ENCODE measurements around the gene ZNF776.
"Not testable (repeated sequence)": the region's sequence is repeated elsewhere in the genome, so short reads cannot be mapped to it uniquely, and the experiment has no call there.

Gene ZNF776

GRCh38 chr19:57776764-57777296, 30.2 kb downstream of the ZNF776 start:
- in situ Hi-C loops (cut with HindIII; ENCODE audit: low sequenced_read_pairs) = no loop called here

DNA sequence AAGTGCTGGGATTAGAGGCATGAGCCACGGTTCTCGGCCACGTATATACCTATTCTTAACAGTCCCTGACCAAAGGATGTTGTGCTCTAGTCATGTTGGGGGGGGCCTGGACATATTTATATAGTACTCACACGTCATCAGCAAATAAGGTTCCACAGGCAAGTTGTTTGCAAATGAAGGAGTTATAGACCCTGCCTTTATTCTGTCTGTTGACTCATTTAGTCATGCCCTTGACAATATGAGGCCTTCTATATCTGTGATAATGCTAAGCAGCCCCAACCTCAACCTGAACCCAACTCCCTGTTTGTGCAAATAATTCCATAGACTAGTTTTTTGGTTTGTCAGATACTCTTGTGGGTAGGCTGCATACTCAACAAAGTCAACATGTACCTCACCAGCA, 31.7 kb downstream of the ZNF776 start:
- in situ Hi-C loops (cut with HindIII; ENCODE audit: low sequenced_read_pairs) = no loop called here

GRCh38 chr19:57779220-57779845, 32.7 kb downstream of the ZNF776 start:
- in situ Hi-C loops (cut with HindIII; ENCODE audit: low sequenced_read_pairs) = no loop called here

DNA sequence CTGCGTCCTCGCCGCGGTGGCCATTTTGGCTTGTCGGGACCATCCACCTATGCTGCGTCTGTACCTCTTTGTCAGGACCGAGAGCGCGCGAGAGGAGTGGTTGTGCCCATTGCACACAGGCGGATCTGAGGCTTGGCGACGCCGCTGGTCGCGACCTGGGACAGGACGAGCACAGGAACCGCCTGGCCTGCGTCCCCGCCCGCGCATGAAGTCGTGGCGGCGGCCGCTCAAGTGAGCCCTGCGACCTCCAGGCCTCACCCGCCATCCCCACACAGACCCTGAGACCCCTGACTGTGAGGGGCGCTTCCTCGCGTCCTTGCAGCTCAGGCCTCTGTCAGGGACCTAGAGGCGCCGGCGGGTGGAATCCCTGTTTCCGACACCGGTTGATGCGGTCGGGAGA, 39.7 kb downstream of the ZNF776 start:
- in situ Hi-C loops (cut with HindIII; ENCODE audit: low sequenced_read_pairs) = no loop called here

GRCh38 chr19:57786906-57787305, 40.3 kb downstream of the ZNF776 start:
- in situ Hi-C loops (cut with HindIII; ENCODE audit: low sequenced_read_pairs) = no loop called here

GRCh38 chr19:57788114-57788692, 41.6 kb downstream of the ZNF776 start:
- in situ Hi-C loops (cut with HindIII; ENCODE audit: low sequenced_read_pairs) = no loop called here

- in situ Hi-C loops (cut with HindIII; ENCODE audit: low sequenced_read_pairs) = no loop called here
Measured at GRCh38 chr19:57789288-57789687, 42.7 kb downstream of the ZNF776 start.

- in situ Hi-C loops (cut with HindIII; ENCODE audit: low sequenced_read_pairs) = not testable (repeated sequence)
Measured at GRCh38 chr19:57796580-57796979, 50.0 kb downstream of the ZNF776 start.

- in situ Hi-C loops (cut with HindIII; ENCODE audit: low sequenced_read_pairs) = no loop called here
Measured at GRCh38 chr19:57800696-57801095, 54.1 kb downstream of the ZNF776 start.

GRCh38 chr19:57802269-57802668, 55.7 kb downstream of the ZNF776 start:
- in situ Hi-C loops (cut with HindIII; ENCODE audit: low sequenced_read_pairs) = no loop called here

GRCh38 chr19:57803265-57803593, 56.6 kb downstream of the ZNF776 start:
- in situ Hi-C loops (cut with HindIII; ENCODE audit: low sequenced_read_pairs) = no loop called here

GRCh38 chr19:57803594-57804325, 57.1 kb downstream of the ZNF776 start:
- in situ Hi-C loops (cut with HindIII; ENCODE audit: low sequenced_read_pairs) = no loop called here

DNA sequence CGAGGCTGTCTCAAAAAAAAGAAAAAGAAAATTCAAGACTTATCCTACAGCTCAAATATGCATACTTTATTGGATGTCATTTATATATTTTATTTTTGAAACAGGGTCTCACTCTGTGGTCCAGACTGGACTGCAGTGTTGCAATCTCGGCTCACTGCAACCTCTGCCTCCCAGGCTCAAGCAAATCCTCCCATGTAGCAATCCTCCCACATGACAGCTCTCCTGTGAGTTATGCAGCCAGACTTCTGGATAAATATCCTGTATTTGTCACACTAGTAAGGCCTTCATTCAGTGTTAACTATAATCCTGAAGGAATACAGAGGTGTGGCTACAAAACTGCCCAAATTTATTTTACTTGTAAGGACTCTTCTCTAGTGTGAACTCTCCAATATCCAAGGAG, 60.9 kb downstream of the ZNF776 start:
- in situ Hi-C loops (cut with HindIII; ENCODE audit: low sequenced_read_pairs) = no loop called here

Measured in endothelial cell of hepatic sinusoid (primary cell).